Chondrocyte (in vitro differentiated cells): ENCODE data around the gene XIRP2. TPM values are rescaled to one million over a fixed set of nuclear protein-coding genes. Genes with fewer than 3 reads are reported as not detected.
"Not testable (repeated sequence)": the region's sequence is repeated elsewhere in the genome, so short reads cannot be mapped to it uniquely, and the experiment has no call there.

ENCODE experiments used
- DNase-seq: peaks from one replicate; pipeline ENCODE4 v3.0.0; 2021; ENCODE audit warnings: mixed read lengths, low spot score
- H3K27ac Mint-ChIP-seq: one replicate; pipeline ENCODE4 v1.8.0; 2021; ENCODE audit warnings: mild to moderate bottlenecking, moderate library complexity, mixed read lengths; ENCODE audit not compliant: unreplicated experiment
- H3K27me3 Mint-ChIP-seq: 2 replicates; pipeline ENCODE4 v1.8.0; 2021; ENCODE audit warnings: low read depth, mixed read lengths
- H3K36me3 Mint-ChIP-seq: 2 replicates; pipeline ENCODE4 v1.8.0; 2021; ENCODE audit warnings: low read depth, mixed read lengths
- H3K4me1 Mint-ChIP-seq: 2 replicates; pipeline ENCODE4 v1.8.0; 2021; ENCODE audit warnings: low read depth, mild to moderate bottlenecking, mixed read lengths
- H3K4me3 Mint-ChIP-seq: one replicate; pipeline ENCODE4 v1.8.0; 2021; ENCODE audit warnings: mild to moderate bottlenecking, moderate library complexity, mixed read lengths; ENCODE audit not compliant: unreplicated experiment
- H3K9me3 Mint-ChIP-seq: 2 replicates; pipeline ENCODE4 v1.8.0; 2021; ENCODE audit warnings: low read depth, mixed read lengths
- total RNA-seq: library from RNA; stranded (reverse); gene quantifications from 3 replicates; pipeline ENCODE4 v1.2.1, GENCODE V29; 2021
- TF ChIP-seq, protein P1 (sequence below): fragments of 200-600 bp; sonication (generic); IDR thresholded peaks from 2 replicates; pipeline ENCODE4 v1.5.0; 2021; ENCODE audit warnings: antibody characterized with exemption, mild to moderate bottlenecking, moderate library complexity

The XIRP2 gene
- total RNA-seq, 1 donor from 2014 or later, result not detected

DNA sequence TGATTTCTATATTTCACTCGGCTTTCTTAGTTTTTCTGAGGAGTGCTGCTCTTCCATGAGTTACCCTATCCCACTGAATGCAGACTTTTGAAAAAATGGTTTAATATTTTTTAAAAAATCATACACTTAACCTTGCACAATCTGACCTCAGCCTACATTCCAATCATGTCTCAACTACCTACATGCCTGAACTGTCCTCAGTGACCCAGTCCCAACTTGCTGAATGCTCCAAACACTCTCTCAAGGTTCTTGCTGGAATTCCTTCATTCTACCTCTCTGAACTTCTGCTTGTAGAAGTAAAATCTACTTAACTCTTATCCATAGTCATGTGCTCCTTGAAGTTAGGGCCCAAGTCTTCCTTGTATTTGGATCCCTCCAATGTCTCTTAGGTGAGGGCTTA is 181.6 kb downstream of the XIRP2 start:
- Mint-ChIP-seq H3K27me3 (no peaks in the 10 kb centered on the region), H3K36me3 (peaks cover 1% of the 10 kb centered on the region), H3K4me1 (peaks cover 7% of the 10 kb centered on the region), H3K27ac (no peak overlapping the region), H3K4me3 (no peak overlapping the region), H3K9me3 (peaks cover 8% of the 10 kb centered on the region)
- TF ChIP-seq, protein P1, sequence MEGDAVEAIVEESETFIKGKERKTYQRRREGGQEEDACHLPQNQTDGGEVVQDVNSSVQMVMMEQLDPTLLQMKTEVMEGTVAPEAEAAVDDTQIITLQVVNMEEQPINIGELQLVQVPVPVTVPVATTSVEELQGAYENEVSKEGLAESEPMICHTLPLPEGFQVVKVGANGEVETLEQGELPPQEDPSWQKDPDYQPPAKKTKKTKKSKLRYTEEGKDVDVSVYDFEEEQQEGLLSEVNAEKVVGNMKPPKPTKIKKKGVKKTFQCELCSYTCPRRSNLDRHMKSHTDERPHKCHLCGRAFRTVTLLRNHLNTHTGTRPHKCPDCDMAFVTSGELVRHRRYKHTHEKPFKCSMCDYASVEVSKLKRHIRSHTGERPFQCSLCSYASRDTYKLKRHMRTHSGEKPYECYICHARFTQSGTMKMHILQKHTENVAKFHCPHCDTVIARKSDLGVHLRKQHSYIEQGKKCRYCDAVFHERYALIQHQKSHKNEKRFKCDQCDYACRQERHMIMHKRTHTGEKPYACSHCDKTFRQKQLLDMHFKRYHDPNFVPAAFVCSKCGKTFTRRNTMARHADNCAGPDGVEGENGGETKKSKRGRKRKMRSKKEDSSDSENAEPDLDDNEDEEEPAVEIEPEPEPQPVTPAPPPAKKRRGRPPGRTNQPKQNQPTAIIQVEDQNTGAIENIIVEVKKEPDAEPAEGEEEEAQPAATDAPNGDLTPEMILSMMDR, result no peak
- DNase-seq, result no peak

DNA sequence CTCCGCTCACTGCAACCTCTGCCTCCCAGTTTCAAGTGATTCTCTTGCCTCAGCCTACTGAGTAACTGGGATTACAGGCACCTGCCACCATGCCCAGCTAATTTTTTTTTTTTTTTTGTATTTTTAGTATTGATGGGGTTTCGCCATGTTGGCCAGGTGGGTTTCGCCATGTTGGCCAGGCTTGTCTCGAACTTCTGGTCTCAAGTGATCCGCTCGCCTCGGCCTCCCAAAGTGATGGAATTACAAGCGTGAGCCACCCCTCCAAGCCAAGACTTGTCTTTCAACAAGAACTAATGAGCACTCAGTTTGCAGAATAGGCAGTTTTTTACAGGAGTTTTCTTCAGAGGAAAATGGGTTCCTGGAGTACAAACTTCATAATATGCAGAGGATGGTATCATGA is 187.4 kb downstream of the XIRP2 start:
- H3K9me3 Mint-ChIP-seq, H3K4me1 Mint-ChIP-seq, H3K4me3 Mint-ChIP-seq, H3K27ac Mint-ChIP-seq, H3K27me3 Mint-ChIP-seq, DNase-seq, H3K36me3 Mint-ChIP-seq: not testable (repeated sequence)

DNA sequence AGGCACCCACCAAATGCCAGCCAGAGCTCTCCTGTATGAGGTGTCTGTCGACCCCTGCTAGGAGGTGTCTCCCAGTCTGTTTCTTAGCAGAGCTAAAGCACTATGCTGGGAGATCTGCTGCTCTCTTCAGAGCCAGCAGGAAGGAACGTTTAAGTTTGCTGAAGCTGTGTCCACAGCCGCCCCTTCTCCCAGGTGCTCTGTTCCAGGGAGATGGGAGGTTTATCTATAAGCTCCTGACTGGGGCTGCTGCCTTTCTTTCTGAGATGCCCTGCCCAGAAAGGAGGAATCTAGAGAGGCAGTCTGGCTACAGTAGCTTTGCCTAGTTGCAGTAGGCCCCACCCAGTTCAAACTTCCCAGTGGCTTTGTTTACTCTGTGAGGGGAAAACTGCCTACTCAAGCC is 210.7 kb downstream of the XIRP2 start:
- H3K27me3 Mint-ChIP-seq, H3K4me3 Mint-ChIP-seq, DNase-seq, H3K36me3 Mint-ChIP-seq, H3K27ac Mint-ChIP-seq, H3K4me1 Mint-ChIP-seq: not testable (repeated sequence)
- H3K9me3 Mint-ChIP-seq, result peaks cover 27% of the 10 kb centered on the region

DNA sequence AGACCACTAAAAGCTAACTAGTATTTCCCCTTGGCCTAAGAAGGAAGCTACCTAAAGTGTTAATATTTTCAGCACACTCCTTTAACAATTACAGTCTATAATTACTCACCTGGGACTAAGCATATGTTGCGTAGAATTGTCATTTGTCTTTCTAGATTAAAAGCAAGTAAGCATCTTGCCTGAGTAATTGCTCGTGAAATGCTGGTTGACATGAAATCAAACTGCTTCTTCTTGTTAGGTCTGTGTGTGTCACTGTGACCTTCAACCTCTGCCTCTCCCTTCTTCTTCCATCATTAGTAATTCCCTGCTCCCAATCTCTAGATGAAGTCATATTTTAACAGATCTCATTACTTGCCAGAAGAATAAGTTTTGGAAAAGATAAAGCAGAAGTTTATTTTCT is 212.2 kb downstream of the XIRP2 start:
- H3K4me3 Mint-ChIP-seq, result no peak overlapping the region
- no peaks in the 10 kb centered on the region for H3K4me1 Mint-ChIP-seq
- H3K9me3 Mint-ChIP-seq, result peaks cover 22% of the 10 kb centered on the region
- H3K27me3 Mint-ChIP-seq, result no peaks in the 10 kb centered on the region
- DNase-seq, result no peak
- H3K27ac Mint-ChIP-seq, result no peak overlapping the region
- TF ChIP-seq, protein P1, result no peak
- H3K36me3 Mint-ChIP-seq, result peaks cover 9% of the 10 kb centered on the region

DNA sequence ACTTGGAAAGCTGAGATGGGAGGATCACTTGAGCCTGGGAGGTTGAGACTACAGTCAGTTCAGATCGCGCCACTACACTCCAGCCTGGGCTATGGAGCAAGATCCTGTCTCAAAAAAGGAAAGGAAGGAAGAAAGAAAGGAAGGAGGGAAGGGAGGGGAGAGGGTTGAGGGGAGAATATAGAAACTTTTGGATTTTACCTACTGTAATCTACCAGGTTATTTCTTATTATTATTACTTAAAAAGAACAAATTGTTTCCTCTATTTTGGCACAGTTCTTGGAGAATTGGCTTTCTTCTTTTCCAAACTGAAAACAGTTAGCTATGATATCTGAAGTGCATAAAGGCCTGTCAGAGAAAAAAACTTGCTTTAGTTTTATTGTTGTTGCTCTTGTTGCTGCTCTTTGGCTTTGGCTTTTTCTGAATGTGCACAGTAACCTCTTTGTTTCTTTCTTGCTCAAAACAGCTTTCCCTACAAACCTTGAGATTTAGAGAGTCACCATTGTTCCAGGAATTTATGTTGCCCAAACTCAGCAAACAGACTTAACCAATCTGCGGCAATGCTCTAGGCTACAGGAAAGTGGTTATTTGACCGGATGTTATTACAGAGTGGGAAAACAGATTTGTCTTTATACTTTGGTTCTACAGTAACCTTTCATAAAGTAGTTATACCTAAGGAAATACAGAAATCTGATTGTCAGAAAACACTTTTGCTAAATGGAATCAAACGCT is 214.9 kb downstream of the XIRP2 start:
- no peak for DNase-seq
- Mint-ChIP-seq H3K9me3 (peaks cover 8% of the 10 kb centered on the region), H3K4me1 (no peaks in the 10 kb centered on the region), H3K36me3 (peaks cover under 1% of the 10 kb centered on the region), H3K27ac (no peak overlapping the region), H3K4me3 (no peak overlapping the region), H3K27me3 (no peaks in the 10 kb centered on the region)
- TF ChIP-seq, protein P1, result no peak

DNA sequence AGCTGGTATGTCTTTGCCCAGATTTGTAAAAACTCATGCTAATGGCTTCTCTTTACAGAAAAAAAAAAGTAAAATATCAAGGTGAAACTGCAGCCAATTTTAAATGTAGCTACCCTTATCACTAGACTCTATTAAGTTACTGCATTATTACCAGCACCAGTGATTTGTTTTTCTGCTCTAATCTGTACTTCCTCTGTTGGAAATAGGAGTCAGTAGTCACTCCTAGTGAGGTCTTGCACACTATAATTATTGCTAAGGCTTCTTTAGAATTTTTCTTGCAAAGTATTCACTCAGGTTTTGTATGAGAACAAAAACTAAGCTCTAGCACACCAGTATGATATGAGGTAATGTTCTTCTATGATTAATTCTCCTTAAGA is 215.5 kb downstream of the XIRP2 start:
- no peaks in the 10 kb centered on the region for H3K36me3 Mint-ChIP-seq
- H3K27me3 Mint-ChIP-seq, result no peaks in the 10 kb centered on the region
- H3K4me3 Mint-ChIP-seq, result no peak overlapping the region
- no peak overlapping the region for H3K27ac Mint-ChIP-seq
- TF ChIP-seq, protein P1, result no peak
- no peak for DNase-seq
- no peaks in the 10 kb centered on the region for H3K4me1 Mint-ChIP-seq
- H3K9me3 Mint-ChIP-seq, result peaks cover 6% of the 10 kb centered on the region
